GM12878 (cell line): ENCODE data around the gene PTPN21. TPM values are rescaled to one million over a fixed set of nuclear protein-coding genes. Genes with fewer than 3 reads are reported as not detected.

ENCODE experiments used
- BCL11A ChIP-seq: IDR thresholded peaks from 2 replicates; pipeline ENCODE4 v1.6.1; 2011; ENCODE audit warnings: low read depth, low read length
- FOS ChIP-seq: IDR thresholded peaks from 3 replicates; pipeline ENCODE4 v1.6.1; 2011; ENCODE audit warnings: borderline replicate concordance; ENCODE audit not compliant: insufficient read length; ENCODE audit errors: extremely low read depth
- FOXM1 ChIP-seq: IDR thresholded peaks from 2 replicates; pipeline ENCODE4 v1.6.1; 2012; ENCODE audit warnings: low read depth, mild to moderate bottlenecking, inconsistent platforms, low read length, moderate library complexity
- MTA3 ChIP-seq: IDR thresholded peaks from 2 replicates; pipeline ENCODE4 v1.6.1; 2012; ENCODE audit warnings: low read length, inconsistent platforms, borderline replicate concordance
- NR2C1 ChIP-seq: fragments of 450-650 bp; IDR thresholded peaks from 2 replicates; pipeline ENCODE4 v1.6.1; 2017; ENCODE audit warnings: antibody characterized with exemption, mild to moderate bottlenecking, moderate library complexity
- PAX8 ChIP-seq: fragments of 450-650 bp; IDR thresholded peaks from 2 replicates; pipeline ENCODE4 v1.6.1; 2017; ENCODE audit warnings: mild to moderate bottlenecking, moderate library complexity
- POU2F2 ChIP-seq: IDR thresholded peaks from 3 replicates; pipeline ENCODE4 v1.6.1; 2011; ENCODE audit warnings: low read depth, mild to moderate bottlenecking, low read length, borderline replicate concordance
- RBBP5 ChIP-seq: fragments of 200-600 bp; sonication (generic); conservative IDR thresholded peaks from 2 replicates; pipeline ENCODE4 v1.6.1; 2016
- SP1 ChIP-seq: IDR thresholded peaks from one replicate; pipeline ENCODE4 v1.6.1; 2011; ENCODE audit warnings: low read depth, low read length
- SREBF2 ChIP-seq: IDR thresholded peaks from 2 replicates; pipeline ENCODE4 v1.6.1; 2012; ENCODE audit warnings: mild to moderate bottlenecking, low read length
- ZNF217 ChIP-seq: fragments of 450-650 bp; IDR thresholded peaks from 2 replicates; pipeline ENCODE4 v1.6.1; 2017; ENCODE audit warnings: antibody characterized with exemption, mild to moderate bottlenecking
- polyA plus RNA-seq, 11 experiments: library from polyadenylated mRNA; depleted of rRNA in 4 of 11; unstranded in 6 of 11; stranded (reverse) in 5 of 11; fragments of >200 nt; fragmentation: Nextera tagmentation in 4 of 11; fragmentation: Illumina TruSeq in 1 of 11; extraction: Ambion mirVana in 4 of 11; extraction: Trizol in 1 of 11; gene quantifications; 1 replicate in 1 of 11; 2 replicates in 10 of 11; pipeline versions ENCODE4 v1.2.1 to v1.2.3, GENCODE V29; 2011 to 2016; ENCODE audit warnings: inconsistent platforms in 2 of 11, missing spikeins in 2 of 11, low read depth in 1 of 11
- total RNA-seq, 4 experiments: library from RNA; depleted of rRNA in 3 of 4; stranded (reverse); fragments of >200 nt in 3 of 4; fragmentation: Illumina TruSeq in 1 of 4; extraction: Trizol in 1 of 4; gene quantifications; 2 replicates each; pipeline versions ENCODE4 v1.2.1 to v1.2.3, GENCODE V29; 2013 to 2021
- TF ChIP-seq, protein P1 (sequence below): fragments of 450-650 bp; IDR thresholded peaks from 2 replicates; pipeline ENCODE4 v1.6.1; 2017; ENCODE audit warnings: low read depth, mild to moderate bottlenecking, moderate library complexity
- TF ChIP-seq, protein P2 (sequence below): fragments of 450-650 bp; IDR thresholded peaks from 2 replicates; pipeline ENCODE4 v1.6.1; 2016; ENCODE audit warnings: mild to moderate bottlenecking
- TF ChIP-seq, protein P3 (sequence below): fragments of 450-650 bp; formaldehyde crosslinking; IDR thresholded peaks from 2 replicates; pipeline ENCODE4 v1.4.0; 2022; ENCODE audit warnings: mild to moderate bottlenecking, moderate library complexity
- TF ChIP-seq, protein P4 (sequence below): fragments of 450-650 bp; IDR thresholded peaks from 2 replicates; pipeline ENCODE4 v1.6.1; 2017; ENCODE audit warnings: antibody characterized with exemption, mild to moderate bottlenecking, moderate library complexity
- TF ChIP-seq, protein P5 (sequence below), 3 experiments: IDR thresholded peaks in 2 of 3; conservative IDR thresholded peaks in 1 of 3; 2 replicates each; pipeline ENCODE4 v1.5.1; 2011; ENCODE audit warnings: low read depth in 3 of 3, low read length in 3 of 3, mild to moderate bottlenecking in 3 of 3, control low read depth in 2 of 3, moderate library complexity in 2 of 3, inconsistent platforms in 1 of 3, mixed read lengths in 1 of 3; ENCODE audit not compliant: control insufficient read depth in 2 of 3, insufficient read depth in 1 of 3; ENCODE audit errors: extremely low read depth in 1 of 3

The PTPN21 gene
- total and polyA plus RNA-seq, 10 of the 15 experiments (the other 5 are each of a cell fraction or from before 2014, with no cell fraction given) = 0.01 to 0.23 (median 0.04) TPM; not detected in 3

DNA sequence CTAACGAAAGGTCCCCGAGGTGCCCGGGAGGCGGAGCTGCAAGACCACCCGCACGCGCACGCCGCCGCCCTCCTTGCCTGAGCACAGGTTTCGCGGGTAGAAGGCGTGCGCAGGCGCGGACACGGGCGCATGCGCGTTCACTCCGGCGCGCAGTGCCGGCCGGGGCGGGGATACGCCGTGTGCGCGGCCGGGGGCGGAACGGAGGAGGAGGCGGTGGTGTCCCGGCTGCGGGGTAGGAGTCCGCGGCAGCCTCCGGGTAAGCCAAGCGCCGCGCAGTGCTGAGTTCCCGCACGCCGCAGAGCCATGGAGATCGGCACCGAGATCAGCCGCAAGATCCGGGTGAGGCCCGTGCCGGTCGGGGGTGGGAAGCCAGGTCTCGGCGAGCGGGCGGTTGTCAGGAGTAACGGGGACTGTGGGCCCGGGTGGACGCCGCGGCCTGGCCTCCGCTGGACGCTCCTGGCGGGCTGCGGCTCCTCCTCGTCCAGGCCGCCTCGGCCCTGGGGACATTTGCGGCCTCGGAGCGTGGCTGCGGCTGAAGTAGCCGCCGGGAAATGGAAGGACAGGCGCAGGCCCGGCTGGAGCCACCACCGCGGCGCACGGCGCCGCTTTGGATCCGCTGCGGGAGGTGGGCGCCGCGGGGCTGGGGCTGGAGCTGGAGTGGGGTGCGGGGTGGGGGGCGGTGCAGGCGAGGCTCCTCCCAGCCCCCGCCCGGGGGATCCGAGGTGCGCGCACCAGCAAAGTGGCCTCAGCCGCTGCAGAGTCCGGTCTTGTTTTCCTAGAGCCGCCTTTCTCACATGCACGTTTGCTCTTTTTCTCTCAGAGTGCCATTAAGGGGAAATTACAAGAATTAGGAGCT, 8.3 kb upstream of the PTPN21 start, which contains the start of gene ZC3H14 (continued):
- TF ChIP-seq FOS = no peak
- no peak for TF ChIP-seq SREBF2
- TF ChIP-seq, protein P1, sequence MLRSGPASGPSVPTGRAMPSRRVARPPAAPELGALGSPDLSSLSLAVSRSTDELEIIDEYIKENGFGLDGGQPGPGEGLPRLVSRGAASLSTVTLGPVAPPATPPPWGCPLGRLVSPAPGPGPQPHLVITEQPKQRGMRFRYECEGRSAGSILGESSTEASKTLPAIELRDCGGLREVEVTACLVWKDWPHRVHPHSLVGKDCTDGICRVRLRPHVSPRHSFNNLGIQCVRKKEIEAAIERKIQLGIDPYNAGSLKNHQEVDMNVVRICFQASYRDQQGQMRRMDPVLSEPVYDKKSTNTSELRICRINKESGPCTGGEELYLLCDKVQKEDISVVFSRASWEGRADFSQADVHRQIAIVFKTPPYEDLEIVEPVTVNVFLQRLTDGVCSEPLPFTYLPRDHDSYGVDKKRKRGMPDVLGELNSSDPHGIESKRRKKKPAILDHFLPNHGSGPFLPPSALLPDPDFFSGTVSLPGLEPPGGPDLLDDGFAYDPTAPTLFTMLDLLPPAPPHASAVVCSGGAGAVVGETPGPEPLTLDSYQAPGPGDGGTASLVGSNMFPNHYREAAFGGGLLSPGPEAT = no peak
- TF ChIP-seq MTA3 = no peak
- TF ChIP-seq NR2C1 = no peak
- no peak for TF ChIP-seq RBBP5
- TF ChIP-seq, protein P2, sequence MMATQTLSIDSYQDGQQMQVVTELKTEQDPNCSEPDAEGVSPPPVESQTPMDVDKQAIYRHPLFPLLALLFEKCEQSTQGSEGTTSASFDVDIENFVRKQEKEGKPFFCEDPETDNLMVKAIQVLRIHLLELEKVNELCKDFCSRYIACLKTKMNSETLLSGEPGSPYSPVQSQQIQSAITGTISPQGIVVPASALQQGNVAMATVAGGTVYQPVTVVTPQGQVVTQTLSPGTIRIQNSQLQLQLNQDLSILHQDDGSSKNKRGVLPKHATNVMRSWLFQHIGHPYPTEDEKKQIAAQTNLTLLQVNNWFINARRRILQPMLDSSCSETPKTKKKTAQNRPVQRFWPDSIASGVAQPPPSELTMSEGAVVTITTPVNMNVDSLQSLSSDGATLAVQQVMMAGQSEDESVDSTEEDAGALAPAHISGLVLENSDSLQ = 0 out of 2 replicates have a peak, but pooled peaks have one; percentile 3
- no peak for TF ChIP-seq PAX8
- TF ChIP-seq FOXM1 = no peak
- no peak for TF ChIP-seq SP1
- TF ChIP-seq BCL11A = no peak
- TF ChIP-seq, protein P3, sequence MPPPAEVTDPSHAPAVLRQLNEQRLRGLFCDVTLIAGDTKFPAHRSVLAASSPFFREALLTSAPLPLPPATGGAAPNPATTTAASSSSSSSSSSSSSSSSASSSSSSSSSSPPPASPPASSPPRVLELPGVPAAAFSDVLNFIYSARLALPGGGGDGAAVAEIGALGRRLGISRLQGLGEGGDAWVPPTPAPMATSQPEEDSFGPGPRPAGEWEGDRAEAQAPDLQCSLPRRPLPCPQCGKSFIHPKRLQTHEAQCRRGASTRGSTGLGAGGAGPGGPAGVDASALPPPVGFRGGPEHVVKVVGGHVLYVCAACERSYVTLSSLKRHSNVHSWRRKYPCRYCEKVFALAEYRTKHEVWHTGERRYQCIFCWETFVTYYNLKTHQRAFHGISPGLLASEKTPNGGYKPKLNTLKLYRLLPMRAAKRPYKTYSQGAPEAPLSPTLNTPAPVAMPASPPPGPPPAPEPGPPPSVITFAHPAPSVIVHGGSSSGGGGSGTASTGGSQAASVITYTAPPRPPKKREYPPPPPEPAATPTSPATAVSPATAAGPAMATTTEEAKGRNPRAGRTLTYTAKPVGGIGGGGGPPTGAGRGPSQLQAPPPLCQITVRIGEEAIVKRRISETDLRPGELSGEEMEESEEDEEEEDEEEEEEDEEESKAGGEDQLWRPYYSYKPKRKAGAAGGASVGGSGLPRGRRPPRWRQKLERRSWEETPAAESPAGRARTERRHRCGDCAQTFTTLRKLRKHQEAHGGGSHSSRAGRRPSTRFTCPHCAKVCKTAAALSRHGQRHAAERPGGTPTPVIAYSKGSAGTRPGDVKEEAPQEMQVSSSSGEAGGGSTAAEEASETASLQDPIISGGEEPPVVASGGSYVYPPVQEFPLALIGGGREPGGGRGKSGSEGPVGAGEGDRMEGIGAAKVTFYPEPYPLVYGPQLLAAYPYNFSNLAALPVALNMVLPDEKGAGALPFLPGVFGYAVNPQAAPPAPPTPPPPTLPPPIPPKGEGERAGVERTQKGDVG (CRISPR knock-in tag) = no peak
- no peak for TF ChIP-seq ZNF217
- TF ChIP-seq, protein P4, sequence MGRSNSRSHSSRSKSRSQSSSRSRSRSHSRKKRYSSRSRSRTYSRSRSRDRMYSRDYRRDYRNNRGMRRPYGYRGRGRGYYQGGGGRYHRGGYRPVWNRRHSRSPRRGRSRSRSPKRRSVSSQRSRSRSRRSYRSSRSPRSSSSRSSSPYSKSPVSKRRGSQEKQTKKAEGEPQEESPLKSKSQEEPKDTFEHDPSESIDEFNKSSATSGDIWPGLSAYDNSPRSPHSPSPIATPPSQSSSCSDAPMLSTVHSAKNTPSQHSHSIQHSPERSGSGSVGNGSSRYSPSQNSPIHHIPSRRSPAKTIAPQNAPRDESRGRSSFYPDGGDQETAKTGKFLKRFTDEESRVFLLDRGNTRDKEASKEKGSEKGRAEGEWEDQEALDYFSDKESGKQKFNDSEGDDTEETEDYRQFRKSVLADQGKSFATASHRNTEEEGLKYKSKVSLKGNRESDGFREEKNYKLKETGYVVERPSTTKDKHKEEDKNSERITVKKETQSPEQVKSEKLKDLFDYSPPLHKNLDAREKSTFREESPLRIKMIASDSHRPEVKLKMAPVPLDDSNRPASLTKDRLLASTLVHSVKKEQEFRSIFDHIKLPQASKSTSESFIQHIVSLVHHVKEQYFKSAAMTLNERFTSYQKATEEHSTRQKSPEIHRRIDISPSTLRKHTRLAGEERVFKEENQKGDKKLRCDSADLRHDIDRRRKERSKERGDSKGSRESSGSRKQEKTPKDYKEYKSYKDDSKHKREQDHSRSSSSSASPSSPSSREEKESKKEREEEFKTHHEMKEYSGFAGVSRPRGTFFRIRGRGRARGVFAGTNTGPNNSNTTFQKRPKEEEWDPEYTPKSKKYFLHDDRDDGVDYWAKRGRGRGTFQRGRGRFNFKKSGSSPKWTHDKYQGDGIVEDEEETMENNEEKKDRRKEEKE = no peak
- no peak for TF ChIP-seq POU2F2
- TF ChIP-seq, protein P5, sequence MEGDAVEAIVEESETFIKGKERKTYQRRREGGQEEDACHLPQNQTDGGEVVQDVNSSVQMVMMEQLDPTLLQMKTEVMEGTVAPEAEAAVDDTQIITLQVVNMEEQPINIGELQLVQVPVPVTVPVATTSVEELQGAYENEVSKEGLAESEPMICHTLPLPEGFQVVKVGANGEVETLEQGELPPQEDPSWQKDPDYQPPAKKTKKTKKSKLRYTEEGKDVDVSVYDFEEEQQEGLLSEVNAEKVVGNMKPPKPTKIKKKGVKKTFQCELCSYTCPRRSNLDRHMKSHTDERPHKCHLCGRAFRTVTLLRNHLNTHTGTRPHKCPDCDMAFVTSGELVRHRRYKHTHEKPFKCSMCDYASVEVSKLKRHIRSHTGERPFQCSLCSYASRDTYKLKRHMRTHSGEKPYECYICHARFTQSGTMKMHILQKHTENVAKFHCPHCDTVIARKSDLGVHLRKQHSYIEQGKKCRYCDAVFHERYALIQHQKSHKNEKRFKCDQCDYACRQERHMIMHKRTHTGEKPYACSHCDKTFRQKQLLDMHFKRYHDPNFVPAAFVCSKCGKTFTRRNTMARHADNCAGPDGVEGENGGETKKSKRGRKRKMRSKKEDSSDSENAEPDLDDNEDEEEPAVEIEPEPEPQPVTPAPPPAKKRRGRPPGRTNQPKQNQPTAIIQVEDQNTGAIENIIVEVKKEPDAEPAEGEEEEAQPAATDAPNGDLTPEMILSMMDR (IDR thresholded peaks at IDR 0.05 in 2 of 3, conservative IDR thresholded peaks at IDR 0.05 in 1 of 3; ENCODE audit: control insufficient read depth in 2 of 3, extremely low read depth in 1 of 3, insufficient read depth in 1 of 3, low read depth in 3 of 3, low read length in 3 of 3) = peak; percentile 21 to 40 (median 25); a peak in 4 of 6 replicates
